GM10266 (cell line): ENCODE measurements around the gene SNX11.

Experiments used
- DNase-seq: peaks from one replicate; pipeline ENCODE4 v3.0.0; 2012; ENCODE audit errors: extremely low spot score
- CTCF ChIP-seq: IDR thresholded peaks from 2 replicates; pipeline ENCODE4 v1.5.1; 2012; ENCODE audit warnings: mild to moderate bottlenecking, low read depth; ENCODE audit not compliant: control insufficient read depth, insufficient read depth; ENCODE audit errors: missing control alignments

The SNX11 gene

DNA sequence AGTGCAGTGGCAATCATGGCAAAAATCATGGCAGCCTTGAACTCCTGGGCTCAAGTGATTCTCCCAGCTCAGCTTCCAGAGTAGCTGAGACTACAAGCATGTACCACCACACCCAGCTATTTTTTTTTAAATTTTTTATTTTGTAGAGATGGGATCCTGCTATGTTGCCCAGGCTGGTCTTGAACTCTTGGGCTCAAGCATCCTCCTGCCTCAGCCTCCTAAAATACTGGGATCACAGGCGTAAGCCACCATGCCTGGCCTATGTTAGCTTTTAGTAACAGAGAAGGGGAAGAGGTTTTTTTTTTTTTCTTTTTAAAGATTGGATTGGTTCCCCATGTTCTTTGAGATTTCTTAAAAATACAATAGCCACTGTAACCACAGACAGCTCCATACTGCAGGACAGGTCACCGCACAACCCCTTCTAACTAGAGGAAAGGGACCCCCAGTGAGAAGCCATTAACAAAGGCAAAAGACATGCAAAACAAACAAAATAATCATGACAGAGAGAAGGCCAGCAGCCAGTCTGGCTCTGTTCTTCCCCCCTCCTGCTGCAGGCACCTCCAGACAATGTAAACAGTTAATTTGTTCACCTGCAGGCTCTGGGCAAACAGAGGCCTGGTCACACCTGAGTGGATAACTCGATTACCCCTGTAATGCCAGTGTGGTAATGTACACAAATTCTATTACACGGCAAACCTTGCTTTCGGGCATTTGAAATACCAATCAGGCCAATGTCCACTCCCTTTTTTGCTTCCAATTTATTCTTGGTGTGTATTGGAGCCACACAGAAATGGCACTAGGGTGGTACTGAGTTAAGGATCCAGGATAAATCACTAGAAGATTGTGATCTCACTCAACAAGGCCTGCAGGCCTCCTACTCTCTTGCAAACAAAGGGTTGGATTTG is 52.9 kb downstream of the SNX11 start:
- no peak for TF ChIP-seq CTCF
- no peak for DNase-seq

DNA sequence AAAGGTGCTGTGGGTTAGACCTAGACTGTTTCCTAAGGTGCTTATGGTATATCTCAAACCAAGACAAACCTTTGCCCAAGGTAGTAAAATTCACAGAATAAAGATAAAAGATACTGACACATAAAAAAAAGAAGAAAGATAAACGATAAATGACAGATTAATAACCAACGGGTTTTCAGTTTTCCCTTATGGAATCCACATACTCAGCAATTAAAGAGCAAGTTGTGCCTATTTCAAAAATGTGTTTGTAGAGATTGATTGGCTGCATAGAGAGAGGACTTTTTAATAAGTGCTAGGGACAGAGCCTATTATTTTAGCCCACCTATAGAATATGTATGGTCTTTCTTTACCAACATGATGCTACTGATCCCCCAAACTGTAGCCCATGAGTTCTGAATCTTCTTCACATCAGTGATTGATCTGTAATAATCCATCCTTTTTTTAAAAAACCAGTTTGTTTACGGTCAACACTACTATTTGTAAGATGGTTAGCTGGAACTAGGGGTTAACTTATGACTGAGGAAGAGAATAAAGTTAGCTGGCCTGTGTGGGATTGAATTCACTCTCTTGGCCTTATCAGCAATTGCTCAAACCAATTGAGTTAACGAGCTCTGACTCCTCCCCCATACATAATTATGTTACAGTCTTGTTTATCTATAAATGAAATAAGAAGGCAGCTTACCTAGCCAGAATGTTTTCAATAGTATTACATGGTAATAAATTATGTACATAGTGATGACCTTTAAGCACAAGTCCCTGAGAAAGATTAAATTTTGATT is 53.8 kb downstream of the SNX11 start:
- TF ChIP-seq CTCF = no peak
- no peak for DNase-seq

DNA sequence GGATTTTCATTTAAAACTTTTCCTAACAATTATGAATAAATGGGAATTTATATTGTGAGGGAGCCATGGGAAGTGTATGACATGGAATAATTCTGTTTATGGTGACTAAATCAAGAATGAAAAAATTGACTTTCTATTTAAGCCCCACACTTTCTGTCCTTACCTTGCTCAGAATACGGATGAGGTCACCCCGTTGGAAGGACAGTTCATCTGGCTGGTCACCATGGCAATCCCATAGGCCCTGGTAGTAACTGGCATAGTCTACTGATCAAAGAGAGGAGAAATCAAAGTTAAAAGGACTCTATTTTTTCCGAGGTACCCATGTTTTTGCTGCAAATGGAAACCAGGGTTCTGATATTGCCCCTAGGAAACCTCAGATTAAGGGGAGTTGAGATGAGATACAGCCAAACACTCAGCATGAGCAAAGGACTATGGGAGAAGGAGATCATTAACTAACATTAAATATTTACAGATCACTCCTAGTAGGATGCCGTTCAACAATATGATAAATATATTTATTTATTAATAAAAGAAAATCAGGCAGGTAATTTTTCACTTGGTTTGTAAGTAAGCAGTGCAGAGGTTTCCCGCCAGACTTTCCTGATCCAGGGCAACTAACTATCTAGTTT is 54.9 kb downstream of the SNX11 start:
- no peak for TF ChIP-seq CTCF

DNA sequence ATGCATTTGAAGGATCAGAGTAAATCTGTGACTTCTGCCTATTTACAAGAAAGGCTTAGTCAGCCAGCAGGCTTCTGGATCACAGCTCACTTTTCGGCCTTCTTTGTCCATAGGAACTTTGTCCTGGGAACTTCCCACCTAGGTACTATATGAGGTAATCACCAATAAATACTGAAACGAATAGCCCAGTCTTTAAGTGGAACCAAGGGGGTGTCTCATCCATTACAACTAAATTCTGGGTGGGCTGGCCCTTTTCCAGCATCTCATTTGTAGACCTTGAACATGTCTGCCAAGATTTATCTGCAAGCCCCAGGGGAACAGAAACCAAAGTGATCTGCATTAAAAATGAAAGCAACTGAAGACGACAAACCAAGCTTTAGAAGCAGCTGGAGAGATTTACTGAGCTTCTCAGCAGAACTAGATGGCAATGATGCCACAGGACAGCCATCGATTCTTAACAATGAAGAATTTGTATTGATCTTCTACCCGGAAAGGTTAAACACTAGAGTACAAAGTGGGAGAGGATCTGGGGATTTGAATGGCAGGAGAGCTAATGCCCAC is 55.5 kb downstream of the SNX11 start:
- DNase-seq = peak; percentile 52
- TF ChIP-seq CTCF = no peak

More for the DNA sequence above, 54.9 kb downstream of the SNX11 start:
- DNase-seq = no peak

DNA sequence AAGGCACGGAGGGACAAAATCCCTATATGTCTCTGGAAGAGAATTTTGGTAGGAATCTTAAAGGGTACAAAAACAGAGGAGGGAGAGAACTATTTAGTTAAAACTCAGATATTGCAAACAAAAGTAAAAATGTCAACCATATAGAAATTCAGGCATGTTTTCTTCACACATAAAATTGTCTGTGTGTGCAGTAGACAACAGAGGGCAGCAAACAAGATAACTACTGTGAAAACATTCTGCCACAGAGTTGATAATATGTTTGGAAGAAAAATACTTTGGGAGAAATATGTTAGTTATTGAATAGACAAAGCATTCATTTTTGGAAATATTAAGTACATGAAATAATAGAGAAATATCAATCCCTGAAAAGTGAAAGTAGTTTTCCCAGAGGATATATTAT is 56.2 kb downstream of the SNX11 start:
- DNase-seq = no peak
- TF ChIP-seq CTCF = peak; percentile 16

GRCh38 chr17:48169926-48170325 is 62.4 kb downstream of the SNX11 start:
- no peak for TF ChIP-seq CTCF
- no peak for DNase-seq
